HG03439 (cell line): Measurements from ENCODE around the gene VTN.

Experiments used
- ATAC-seq: cut with Tn5 transposase; IDR thresholded peaks from one replicate; pipeline ENCODE4 v1.9.1; 2021; ENCODE audit warnings: mild to moderate bottlenecking, moderate library complexity; ENCODE audit not compliant: unreplicated experiment

VTN gene

GRCh38 chr17:28324781-28325180 is 45.3 kb downstream of the VTN start:
- ATAC-seq: no peak

- no peak for ATAC-seq
Measured at GRCh38 chr17:28324267-28324745, 45.8 kb downstream of the VTN start.

GRCh38 chr17:28320215-28321061 is 49.7 kb downstream of the VTN start:
- ATAC-seq: no peak

GRCh38 chr17:28319598-28319935 is 50.5 kb downstream of the VTN start:
- ATAC-seq: no peak

GRCh38 chr17:28318759-28319597 is 51.1 kb downstream of the VTN start, which contains the start of gene TMEM97:
Gene TMEM97, plus strand, starts transcription at chr17:28319200. Its CDS starts 40 bp downstream, at chr17:28319240.
- ATAC-seq: peak; percentile 86

- peak; percentile 4 for ATAC-seq
Measured at GRCh38 chr17:28317966-28318758, 51.9 kb downstream of the VTN start.
